Uterus (tissue), 2 donors: Measurements from ENCODE around the gene UBE4B.

Source experiments
- CTCF ChIP-seq, 4 experiments: fragments of 200-600 bp in 2 of 4; fragments of 450-650 bp in 2 of 4; sonication (generic) in 2 of 4; IDR thresholded peaks; one replicate each; pipeline ENCODE4 v1.5.1; 2016 to 2019; ENCODE audit warnings: antibody characterized with exemption in 4 of 4, mild to moderate bottlenecking in 2 of 4, moderate library complexity in 1 of 4
- POLR2A ChIP-seq, 2 donors: fragments of 450-650 bp; IDR thresholded peaks; one replicate each; pipeline ENCODE4 v1.6.1; 2016; ENCODE audit warnings: antibody characterized with exemption in 2 of 2, mild to moderate bottlenecking in 1 of 2, moderate library complexity in 1 of 2

DNA sequence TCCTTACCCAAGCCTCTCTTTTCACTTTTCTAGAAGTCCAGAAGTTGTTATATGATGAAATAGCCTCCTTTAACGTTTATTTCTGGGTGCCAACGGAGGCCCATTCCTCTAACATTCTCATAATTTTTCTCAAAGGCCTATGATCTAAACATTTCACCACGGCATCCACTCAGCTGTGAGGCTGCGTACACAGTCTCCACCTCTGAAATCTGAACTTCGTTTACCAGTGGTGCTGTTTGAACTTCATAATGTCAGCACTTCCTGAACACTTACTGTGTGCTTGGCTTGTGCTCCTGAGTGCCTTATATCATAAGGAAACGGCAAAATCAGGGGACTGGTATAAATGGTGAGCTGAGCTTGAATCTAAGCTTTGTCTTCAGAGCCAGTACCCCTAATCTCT is 47.8 kb upstream of the UBE4B start:
- no peak for TF ChIP-seq CTCF (IDR thresholded peaks at IDR 0.05)
- TF ChIP-seq POLR2A (IDR thresholded peaks at IDR 0.05): no peak
